MCF 10A (cell line): ENCODE data around the gene POLR2E. TPM values are rescaled to one million over a fixed set of nuclear protein-coding genes. Genes with fewer than 3 reads are reported as not detected.

Experiments
- BruUV-seq: library from RNA; stranded (reverse); fragments of 400-500 nt; replicated peaks from 2 replicates; lab custom pipeline; 2021; lab: Mats Ljungman, UMichigan
- CTCF ChIA-PET: fragments of 300-600 bp; sonication (Branson Sonifier 250); formaldehyde crosslinking; extraction: SDS; loops from one replicate; lab custom pipeline; 2021; ENCODE audit warnings: antibody characterized with exemption, inconsistent platforms; lab: Yijun Ruan, JAX
- POLR2A ChIA-PET: fragments of 300-600, 350-650 bp; sonication (Branson Sonifier 250); formaldehyde crosslinking; extraction: SDS; loops from one replicate; lab custom pipeline; 2020; ENCODE audit warnings: antibody characterized with exemption, inconsistent platforms; lab: Yijun Ruan, JAX
- DNase-seq: peaks from one replicate; pipeline ENCODE4 v3.0.0-alpha.2; 2018; ENCODE audit not compliant: unreplicated experiment
- H3K27ac Mint-ChIP-seq: one replicate; pipeline ENCODE4 v1.8.0; 2022; ENCODE audit warnings: mild to moderate bottlenecking, low read depth, mixed read lengths; ENCODE audit not compliant: unreplicated experiment
- H3K27me3 Mint-ChIP-seq: one replicate; pipeline ENCODE4 v1.8.0; 2022; ENCODE audit warnings: mixed read lengths; ENCODE audit not compliant: insufficient read depth, unreplicated experiment
- H3K36me3 Mint-ChIP-seq: one replicate; pipeline ENCODE4 v1.8.0; 2022; ENCODE audit warnings: mild to moderate bottlenecking, moderate library complexity, mixed read lengths; ENCODE audit not compliant: insufficient read depth, unreplicated experiment
- H3K4me1 Mint-ChIP-seq: one replicate; pipeline ENCODE4 v1.8.0; 2022; ENCODE audit warnings: mixed read lengths; ENCODE audit not compliant: insufficient read depth, unreplicated experiment
- H3K4me3 Mint-ChIP-seq: one replicate; pipeline ENCODE4 v1.8.0; 2022; ENCODE audit warnings: mild to moderate bottlenecking, moderate library complexity, mixed read lengths; ENCODE audit not compliant: unreplicated experiment
- H3K9me3 Mint-ChIP-seq: one replicate; pipeline ENCODE4 v1.8.0; 2022; ENCODE audit warnings: mixed read lengths; ENCODE audit not compliant: unreplicated experiment
- intact Hi-C: fragments of 100-400 bp; cut with micrococcal nuclease; formaldehyde crosslinking; loops from 2 replicates; pipeline ENCODE4 v1.14.1; 2022
- total RNA-seq: library from RNA; stranded (reverse); gene quantifications from 2 replicates; pipeline ENCODE4 v1.2.3, GENCODE V29; 2022
- TF ChIP-seq, protein P1 (sequence below): fragments of 200-600 bp; IDR thresholded peaks from one replicate; pipeline ENCODE4 v1.8.0; 2022; ENCODE audit warnings: antibody characterized with exemption, mild to moderate bottlenecking; ENCODE audit not compliant: unreplicated experiment

Gene POLR2E
- total RNA-seq, 1 experiment from 2014 or later, result 184 TPM

DNA sequence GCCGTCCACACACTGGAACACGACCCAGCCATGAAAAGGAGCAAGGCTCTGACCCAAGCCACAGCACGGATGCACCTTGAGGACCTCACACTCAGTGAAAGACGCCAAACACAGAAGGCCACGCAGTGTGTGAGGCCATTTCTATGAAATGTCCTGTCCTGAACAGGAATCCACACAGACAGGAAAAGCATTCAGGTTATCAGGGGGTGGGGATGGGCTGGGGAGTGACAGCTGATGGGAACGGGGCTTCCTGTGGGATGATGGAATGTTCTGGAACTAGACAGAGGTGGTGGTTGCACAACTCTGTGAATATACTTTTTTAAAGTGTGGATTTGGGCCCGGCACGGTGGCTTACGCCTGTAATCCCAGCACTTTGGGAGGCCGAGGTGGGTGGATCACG, 39.3 kb upstream of the POLR2E start:
- Mint-ChIP-seq H3K36me3 (peaks cover 52% of the 10 kb centered on the region), H3K9me3 (peaks cover under 1% of the 10 kb centered on the region), H3K27me3 (no peaks in the 10 kb centered on the region), H3K4me3 (no peak overlapping the region), H3K27ac (no peak overlapping the region), H3K4me1 (no peaks in the 10 kb centered on the region)
- ChIA-PET POLR2A (interaction anchor here (0.7 to 1.5 kb wide), 4 partner anchors 9 to 34 kb away, joined by 3 to 7 read pairs (median 6); no protein-coding TSS in a partner anchor), CTCF (interaction anchor here (0.6 to 0.9 kb wide), 3 partner anchors 21 to 1607 kb away, joined by 3 to 4 read pairs (median 4); no protein-coding TSS in a partner anchor)
- DNase-seq, result peak; percentile 35
- intact Hi-C loops, result no loop called here
- BruUV-seq, result no TSS peak
- TF ChIP-seq, protein P1, sequence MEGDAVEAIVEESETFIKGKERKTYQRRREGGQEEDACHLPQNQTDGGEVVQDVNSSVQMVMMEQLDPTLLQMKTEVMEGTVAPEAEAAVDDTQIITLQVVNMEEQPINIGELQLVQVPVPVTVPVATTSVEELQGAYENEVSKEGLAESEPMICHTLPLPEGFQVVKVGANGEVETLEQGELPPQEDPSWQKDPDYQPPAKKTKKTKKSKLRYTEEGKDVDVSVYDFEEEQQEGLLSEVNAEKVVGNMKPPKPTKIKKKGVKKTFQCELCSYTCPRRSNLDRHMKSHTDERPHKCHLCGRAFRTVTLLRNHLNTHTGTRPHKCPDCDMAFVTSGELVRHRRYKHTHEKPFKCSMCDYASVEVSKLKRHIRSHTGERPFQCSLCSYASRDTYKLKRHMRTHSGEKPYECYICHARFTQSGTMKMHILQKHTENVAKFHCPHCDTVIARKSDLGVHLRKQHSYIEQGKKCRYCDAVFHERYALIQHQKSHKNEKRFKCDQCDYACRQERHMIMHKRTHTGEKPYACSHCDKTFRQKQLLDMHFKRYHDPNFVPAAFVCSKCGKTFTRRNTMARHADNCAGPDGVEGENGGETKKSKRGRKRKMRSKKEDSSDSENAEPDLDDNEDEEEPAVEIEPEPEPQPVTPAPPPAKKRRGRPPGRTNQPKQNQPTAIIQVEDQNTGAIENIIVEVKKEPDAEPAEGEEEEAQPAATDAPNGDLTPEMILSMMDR, result no peak

DNA sequence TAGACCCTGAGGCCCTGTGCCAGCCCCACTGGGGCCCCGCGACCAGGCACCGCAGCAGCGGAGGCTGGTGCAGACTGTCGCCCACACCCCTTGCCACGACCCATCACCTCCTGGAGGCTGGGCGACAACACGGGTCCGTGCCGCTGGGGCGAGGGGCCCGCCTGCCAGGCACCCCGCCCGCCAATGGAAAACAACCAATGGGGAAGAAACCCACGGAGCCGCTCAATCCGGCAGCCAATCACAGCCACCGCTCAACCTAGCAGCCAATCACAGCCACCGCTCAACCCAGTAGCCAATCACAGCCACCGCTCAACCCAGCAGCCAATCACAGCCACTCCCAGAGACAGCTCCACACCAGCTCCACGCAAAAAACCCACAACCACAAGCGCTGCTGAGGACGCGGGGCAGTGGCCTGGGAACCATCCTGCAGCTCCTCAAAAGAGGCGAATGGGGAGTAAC, 38.3 kb upstream of the POLR2E start:
- Mint-ChIP-seq H3K27me3 (no peaks in the 10 kb centered on the region), H3K4me1 (no peaks in the 10 kb centered on the region), H3K4me3 (no peak overlapping the region), H3K27ac (no peak overlapping the region), H3K9me3 (no peaks in the 10 kb centered on the region), H3K36me3 (peaks cover 45% of the 10 kb centered on the region)
- intact Hi-C loops, result loop anchor here (2.0 kb wide), 1 partner anchor 35 kb away; no protein-coding TSS in a partner anchor
- TF ChIP-seq, protein P1, result no peak
- BruUV-seq, result no TSS peak
- DNase-seq, result no peak
- ChIA-PET POLR2A (interaction anchor here (0.6 to 1.5 kb wide), 5 partner anchors 9 to 35 kb away, joined by 3 to 7 read pairs (median 6); no protein-coding TSS in a partner anchor), CTCF (interaction anchor here (0.6 to 0.9 kb wide), 2 partner anchors 111 to 146 kb away, joined by 3 to 4 read pairs; no protein-coding TSS in a partner anchor)

DNA sequence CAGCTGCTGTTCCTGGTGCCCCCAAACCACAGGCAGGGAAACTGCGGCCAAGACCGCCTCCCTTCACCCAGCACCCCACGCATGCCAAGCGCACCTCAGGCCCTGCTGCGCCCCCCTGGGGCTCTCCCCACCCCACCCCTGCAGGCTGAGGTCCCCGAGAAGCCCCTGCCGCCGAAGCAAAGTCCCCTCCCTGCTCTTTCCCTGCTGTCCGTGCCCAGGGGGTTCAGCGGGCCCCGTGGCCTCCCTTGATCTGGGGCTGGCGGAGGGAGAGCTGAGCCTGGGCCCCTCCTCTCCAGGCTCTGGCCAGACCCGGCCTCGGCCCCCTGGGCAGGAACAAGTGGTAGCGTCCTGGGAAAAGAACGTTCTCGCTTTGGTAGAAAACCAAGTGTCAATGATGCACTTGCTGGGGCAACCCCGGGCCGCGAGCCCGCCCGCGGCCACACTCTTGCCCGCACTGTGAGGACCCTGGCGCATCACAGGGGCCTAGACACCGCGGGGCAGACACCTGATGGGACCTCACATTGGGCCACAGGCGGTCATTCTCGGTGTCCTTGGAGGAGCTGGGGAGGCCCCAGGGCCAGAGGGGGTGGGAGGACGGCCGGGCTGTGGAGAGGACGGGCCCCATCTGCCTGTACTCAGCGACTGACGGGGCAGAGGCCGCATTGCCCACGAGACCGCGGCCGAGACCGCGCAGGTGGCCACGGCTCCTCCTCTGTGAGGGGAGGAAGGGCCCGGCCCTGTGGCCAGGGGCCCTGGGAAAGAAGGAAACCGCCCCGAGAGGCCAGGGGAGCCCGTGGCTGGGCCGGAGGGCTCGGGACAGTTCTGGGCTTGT, 37.6 kb upstream of the POLR2E start:
- ChIA-PET POLR2A (interaction anchor here (0.6 to 1.5 kb wide), 5 partner anchors 8 to 254 kb away, joined by 3 to 7 read pairs (median 4); no protein-coding TSS in a partner anchor), CTCF (no interaction called here)
- Mint-ChIP-seq H3K4me3 (peak overlapping the region; percentile 63), H3K27ac (no peak overlapping the region), H3K9me3 (no peaks in the 10 kb centered on the region), H3K27me3 (no peaks in the 10 kb centered on the region), H3K36me3 (peaks cover 49% of the 10 kb centered on the region), H3K4me1 (peaks cover 5% of the 10 kb centered on the region)
- intact Hi-C loops, result loop anchor here (2.0 kb wide), 1 partner anchor 36 kb away; no protein-coding TSS in a partner anchor
- BruUV-seq, result no TSS peak
- TF ChIP-seq, protein P1, result no peak
- DNase-seq, result no peak
